Transverse colon (tissue), 4 donors: ENCODE measurements around the gene FGD5.
"Not testable (repeated sequence)": the region's sequence is repeated elsewhere in the genome, so short reads cannot be mapped to it uniquely, and the experiment has no call there.

Experiments
- EP300 ChIP-seq: sonication (generic); formaldehyde crosslinking; IDR thresholded peaks from one replicate; pipeline ENCODE4 v1.6.1; 2017; ENCODE audit warnings: antibody characterized with exemption, low read depth
- POLR2A ChIP-seq: fragments of 450-650 bp; IDR thresholded peaks from one replicate; pipeline ENCODE4 v1.6.1; 2016; ENCODE audit warnings: antibody characterized with exemption, mild to moderate bottlenecking, moderate library complexity
- POLR2AphosphoS5 ChIP-seq, 3 donors: sonication (generic); formaldehyde crosslinking; IDR thresholded peaks; one replicate each; pipeline ENCODE4 v1.6.1; 2016; ENCODE audit warnings: antibody characterized with exemption in 3 of 3
- TF ChIP-seq, protein P1 (sequence below), 5 experiments: fragments of 200-600 bp in 3 of 5; fragments of 450-650 bp in 2 of 5; sonication (generic) in 3 of 5; IDR thresholded peaks; 1 replicate in 2 of 5; 2 replicates in 3 of 5; pipeline ENCODE4 v1.5.1; 2016 to 2017; ENCODE audit warnings: antibody characterized with exemption in 5 of 5, inconsistent platforms in 3 of 5, mild to moderate bottlenecking in 2 of 5, moderate library complexity in 1 of 5

GRCh38 chr3:14809611-14810010 is 9.2 kb upstream of the FGD5 start:
- not testable (repeated sequence) for TF ChIP-seq POLR2A; EP300; POLR2AphosphoS5 (IDR thresholded peaks at IDR 0.05)
- TF ChIP-seq, protein P1, sequence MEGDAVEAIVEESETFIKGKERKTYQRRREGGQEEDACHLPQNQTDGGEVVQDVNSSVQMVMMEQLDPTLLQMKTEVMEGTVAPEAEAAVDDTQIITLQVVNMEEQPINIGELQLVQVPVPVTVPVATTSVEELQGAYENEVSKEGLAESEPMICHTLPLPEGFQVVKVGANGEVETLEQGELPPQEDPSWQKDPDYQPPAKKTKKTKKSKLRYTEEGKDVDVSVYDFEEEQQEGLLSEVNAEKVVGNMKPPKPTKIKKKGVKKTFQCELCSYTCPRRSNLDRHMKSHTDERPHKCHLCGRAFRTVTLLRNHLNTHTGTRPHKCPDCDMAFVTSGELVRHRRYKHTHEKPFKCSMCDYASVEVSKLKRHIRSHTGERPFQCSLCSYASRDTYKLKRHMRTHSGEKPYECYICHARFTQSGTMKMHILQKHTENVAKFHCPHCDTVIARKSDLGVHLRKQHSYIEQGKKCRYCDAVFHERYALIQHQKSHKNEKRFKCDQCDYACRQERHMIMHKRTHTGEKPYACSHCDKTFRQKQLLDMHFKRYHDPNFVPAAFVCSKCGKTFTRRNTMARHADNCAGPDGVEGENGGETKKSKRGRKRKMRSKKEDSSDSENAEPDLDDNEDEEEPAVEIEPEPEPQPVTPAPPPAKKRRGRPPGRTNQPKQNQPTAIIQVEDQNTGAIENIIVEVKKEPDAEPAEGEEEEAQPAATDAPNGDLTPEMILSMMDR (IDR thresholded peaks at IDR 0.05): not testable (repeated sequence)
